Neural progenitor cell (in vitro differentiated cells): ENCODE data around the gene TMEM250. TPM values are rescaled to one million over a fixed set of nuclear protein-coding genes. Genes with fewer than 3 reads are reported as not detected.
A peak's percentile ranks its signal among the peaks of the same experiment; 100 is the strongest.

Source experiments
- DNase-seq: peaks from one replicate; pipeline ENCODE4 v3.0.0-alpha.2; 2016; ENCODE audit warnings: low spot score
- H2AFZ ChIP-seq: fragments of 200-600 bp; sonication (generic); replicated peaks from 2 replicates; pipeline ENCODE4 v1.6.1; 2016; ENCODE audit warnings: antibody characterized with exemption
- H3F3A ChIP-seq: fragments of 200-600 bp; sonication (generic); 2 replicates; pipeline ENCODE4 v1.6.1; 2016; ENCODE audit warnings: antibody characterized with exemption, low read depth
- H3K27ac ChIP-seq: fragments of 200-600 bp; sonication (generic); 2 replicates; pipeline ENCODE4 v1.5.1; 2016; ENCODE audit warnings: mild to moderate bottlenecking
- H3K27me3 ChIP-seq: fragments of 200-600 bp; sonication (generic); 2 replicates; pipeline ENCODE4 v1.6.1; 2016; ENCODE audit warnings: mild to moderate bottlenecking, moderate library complexity
- H3K36me3 ChIP-seq: fragments of 200-600 bp; sonication (generic); 2 replicates; pipeline ENCODE4 v1.5.1; 2016
- H3K4me1 ChIP-seq: fragments of 200-600 bp; sonication (generic); 2 replicates; pipeline ENCODE4 v1.6.1; 2016; ENCODE audit warnings: mixed run types
- H3K4me2 ChIP-seq: fragments of 200-600 bp; sonication (generic); 2 replicates; pipeline ENCODE4 v1.6.1; 2016
- H3K4me3 ChIP-seq: fragments of 200-600 bp; sonication (generic); 2 replicates; pipeline ENCODE4 v1.5.1; 2016
- H3K79me2 ChIP-seq: fragments of 200-600 bp; sonication (generic); 2 replicates; pipeline ENCODE4 v1.6.1; 2016; ENCODE audit warnings: low read depth
- H3K9ac ChIP-seq: fragments of 200-600 bp; sonication (generic); 2 replicates; pipeline ENCODE4 v1.6.1; 2016
- H3K9me3 ChIP-seq: fragments of 200-600 bp; sonication (generic); 2 replicates; pipeline ENCODE4 v1.5.1; 2016; ENCODE audit warnings: low read depth
- H4K20me1 ChIP-seq: fragments of 200-600 bp; sonication (generic); 2 replicates; pipeline ENCODE4 v1.6.1; 2016; ENCODE audit warnings: low read depth
- H3K27ac Mint-ChIP-seq: 3 replicates; pipeline ENCODE4 v1.8.0; 2021; ENCODE audit warnings: mixed read lengths
- H3K27me3 Mint-ChIP-seq: 2 replicates; pipeline ENCODE4 v1.8.0; 2022; ENCODE audit warnings: low read depth, mild to moderate bottlenecking, inconsistent platforms, moderate library complexity, mixed read lengths; ENCODE audit not compliant: insufficient read depth
- H3K36me3 Mint-ChIP-seq: 3 replicates; pipeline ENCODE4 v1.8.0; 2021; ENCODE audit warnings: mixed read lengths
- H3K4me1 Mint-ChIP-seq: 3 replicates; pipeline ENCODE4 v1.8.0; 2021; ENCODE audit warnings: mixed read lengths
- H3K4me3 Mint-ChIP-seq: 3 replicates; pipeline ENCODE4 v1.8.0; 2021; ENCODE audit warnings: mild to moderate bottlenecking, moderate library complexity, mixed read lengths
- H3K9me3 Mint-ChIP-seq: 3 replicates; pipeline ENCODE4 v1.8.0; 2020; ENCODE audit warnings: mixed read lengths
- CTCF ChIP-seq: fragments of 200-600 bp; sonication (generic); IDR thresholded peaks from 2 replicates; pipeline ENCODE4 v1.5.1; 2017; ENCODE audit warnings: antibody characterized with exemption, mild to moderate bottlenecking
- EZH2 ChIP-seq: fragments of 200-600 bp; sonication (generic); IDR thresholded peaks from 2 replicates; pipeline ENCODE4 v1.6.1; 2017; ENCODE audit warnings: antibody characterized with exemption, mild to moderate bottlenecking, moderate library complexity
- EZH2phosphoT487 ChIP-seq: fragments of 200-600 bp; sonication (generic); IDR thresholded peaks from 2 replicates; pipeline ENCODE4 v1.6.1; 2017; ENCODE audit warnings: antibody characterized with exemption
- total RNA-seq: library from RNA; depleted of rRNA; stranded (reverse); fragments of >200 nt; gene quantifications from 2 replicates; pipeline ENCODE4 v1.2.3, GENCODE V29; 2015; ENCODE audit warnings: low replicate concordance

The TMEM250 gene
- total RNA-seq, 1 donor from 2014 or later, result 16.3 TPM

GRCh38 chr9:136088481-136088938, 30.2 kb downstream of the TMEM250 start:
- Histone ChIP-seq H2AFZ (no peak overlapping the region), H3K27ac (no peak overlapping the region), H3K9me3 (no peaks in the 10 kb centered on the region), H3K36me3 (no peaks in the 10 kb centered on the region), H3K4me1 (peaks cover 30% of the 10 kb centered on the region), H3K4me2 (no peak overlapping the region), H3K9ac (no peak overlapping the region), H3F3A (peaks cover 14% of the 10 kb centered on the region), H3K27me3 (peaks cover 3% of the 10 kb centered on the region), H3K79me2 (peaks cover 3% of the 10 kb centered on the region), H3K4me3 (no peak overlapping the region), H4K20me1 (peaks cover 33% of the 10 kb centered on the region)
- Mint-ChIP-seq H3K4me1 (peaks cover 22% of the 10 kb centered on the region), H3K27me3 (peaks cover 8% of the 10 kb centered on the region), H3K27ac (no peak overlapping the region), H3K9me3 (no peaks in the 10 kb centered on the region), H3K36me3 (no peaks in the 10 kb centered on the region), H3K4me3 (no peak overlapping the region)
- peak; percentile 1 for DNase-seq
- TF ChIP-seq CTCF (no peak), EZH2phosphoT487 (no peak), EZH2 (no peak)

GRCh38 chr9:136087741-136088480, 30.8 kb downstream of the TMEM250 start:
- no peaks in the 10 kb centered on the region for H3K9me3 Mint-ChIP-seq
- Histone ChIP-seq H3K27ac (no peak overlapping the region), H3K9ac (no peak overlapping the region), H3K9me3 (no peaks in the 10 kb centered on the region), H3F3A (peaks cover 8% of the 10 kb centered on the region), H4K20me1 (peaks cover 27% of the 10 kb centered on the region), H3K79me2 (peaks cover 3% of the 10 kb centered on the region), H3K27me3 (no peaks in the 10 kb centered on the region), H3K4me2 (no peak overlapping the region), H3K4me3 (no peak overlapping the region), H2AFZ (no peak overlapping the region), H3K4me1 (peaks cover 30% of the 10 kb centered on the region), H3K36me3 (no peaks in the 10 kb centered on the region)
- no peak overlapping the region for H3K4me3 Mint-ChIP-seq
- H3K36me3 Mint-ChIP-seq, result no peaks in the 10 kb centered on the region
- peaks cover 4% of the 10 kb centered on the region for H3K27me3 Mint-ChIP-seq
- DNase-seq, result peak; percentile 5
- peaks cover 19% of the 10 kb centered on the region for H3K4me1 Mint-ChIP-seq
- TF ChIP-seq EZH2, result no peak
- TF ChIP-seq CTCF, result no peak
- TF ChIP-seq EZH2phosphoT487, result no peak
- H3K27ac Mint-ChIP-seq, result no peak overlapping the region

GRCh38 chr9:136086951-136087740, 31.5 kb downstream of the TMEM250 start:
- no peaks in the 10 kb centered on the region for H3K36me3 Mint-ChIP-seq
- H3K4me1 Mint-ChIP-seq, result peaks cover 21% of the 10 kb centered on the region
- H3K9ac ChIP-seq, result no peak overlapping the region
- H3K79me2 ChIP-seq, result peaks cover 3% of the 10 kb centered on the region
- no peaks in the 10 kb centered on the region for H3K9me3 ChIP-seq
- H3F3A ChIP-seq, result no peaks in the 10 kb centered on the region
- no peak overlapping the region for H3K27ac ChIP-seq
- no peak overlapping the region for H2AFZ ChIP-seq
- peaks cover 20% of the 10 kb centered on the region for H4K20me1 ChIP-seq
- H3K27me3 ChIP-seq, result no peaks in the 10 kb centered on the region
- no peak overlapping the region for H3K4me2 ChIP-seq
- no peaks in the 10 kb centered on the region for H3K36me3 ChIP-seq
- no peak overlapping the region for H3K4me3 ChIP-seq
- no peaks in the 10 kb centered on the region for H3K9me3 Mint-ChIP-seq
- no peak overlapping the region for H3K27ac Mint-ChIP-seq
- peaks cover 6% of the 10 kb centered on the region for H3K27me3 Mint-ChIP-seq
- peaks cover 26% of the 10 kb centered on the region for H3K4me1 ChIP-seq
- DNase-seq, result peak; percentile 5
- no peak overlapping the region for H3K4me3 Mint-ChIP-seq
- no peak for TF ChIP-seq EZH2phosphoT487
- TF ChIP-seq CTCF, result no peak
- TF ChIP-seq EZH2, result no peak
